DND-41 (cell line): ENCODE measurements around the gene DCP1B.

Experiments used
- ATAC-seq: fragments of 200-7000 bp; cut with Tn5 transposase; 3 replicates; pipeline ENCODE4 v1.9.1; 2021; ENCODE audit warnings: low read depth; ENCODE audit not compliant: insufficient read depth
- DNase-seq: peaks from one replicate; pipeline ENCODE4 v3.0.0-alpha.2; 2020
- H2AFZ ChIP-seq: 2 replicates; pipeline ENCODE4 v1.6.0; 2012; ENCODE audit warnings: low read depth, low read length
- H3K27ac ChIP-seq: 2 replicates; pipeline ENCODE4 v1.5.1; 2012; ENCODE audit warnings: low read length, inconsistent platforms
- H3K27me3 ChIP-seq: fragments of 200-600 bp; sonication (generic); 2 replicates; pipeline ENCODE4 v1.6.0; 2012; ENCODE audit warnings: low read length, mild to moderate bottlenecking, inconsistent platforms; ENCODE audit not compliant: insufficient read depth, poor library complexity
- H3K36me3 ChIP-seq: 2 replicates; pipeline ENCODE4 v1.5.1; 2012; ENCODE audit warnings: low read length, inconsistent platforms; ENCODE audit not compliant: insufficient read depth
- H3K4me1 ChIP-seq: 2 replicates; pipeline ENCODE4 v1.5.1; 2012; ENCODE audit warnings: mild to moderate bottlenecking, low read length; ENCODE audit not compliant: insufficient read depth
- H3K4me2 ChIP-seq: 2 replicates; pipeline ENCODE4 v1.6.0; 2012; ENCODE audit warnings: mild to moderate bottlenecking, moderate library complexity, low read length, inconsistent platforms; ENCODE audit not compliant: insufficient read depth
- H3K4me3 ChIP-seq, 2 experiments: fragments of 200-600 bp in 1 of 2; shearing (Covaris generic) in 1 of 2; 2 replicates each; pipeline ENCODE4 v1.5.1; 2012 to 2016; ENCODE audit warnings: inconsistent platforms in 2 of 2, low read length in 2 of 2, mild to moderate bottlenecking in 2 of 2, low read depth in 1 of 2, moderate library complexity in 1 of 2
- H3K79me2 ChIP-seq: 2 replicates; pipeline ENCODE4 v1.6.0; 2012; ENCODE audit warnings: low read length, inconsistent platforms; ENCODE audit not compliant: insufficient read depth
- H3K9ac ChIP-seq: 2 replicates; pipeline ENCODE4 v1.6.0; 2012; ENCODE audit warnings: low read depth, mild to moderate bottlenecking, inconsistent platforms, low read length, moderate library complexity
- H3K9me3 ChIP-seq: 2 replicates; pipeline ENCODE4 v1.5.1; 2012; ENCODE audit warnings: low read length, moderate library complexity, mild to moderate bottlenecking, inconsistent platforms; ENCODE audit not compliant: insufficient read depth, severe bottlenecking
- H4K20me1 ChIP-seq: 2 replicates; pipeline ENCODE4 v1.6.0; 2012; ENCODE audit warnings: low read length; ENCODE audit not compliant: insufficient read depth
- EZH2 ChIP-seq: IDR thresholded peaks from 3 replicates; pipeline ENCODE4 v1.6.1; 2012; ENCODE audit warnings: borderline replicate concordance, low read depth, mild to moderate bottlenecking, moderate library complexity, low read length, inconsistent platforms; ENCODE audit not compliant: severe bottlenecking
- TF ChIP-seq, protein P1 (sequence below): IDR thresholded peaks from 2 replicates; pipeline ENCODE4 v1.5.1; 2012; ENCODE audit warnings: borderline replicate concordance, low read length, moderate library complexity, mild to moderate bottlenecking; ENCODE audit not compliant: poor library complexity, severe bottlenecking; ENCODE audit errors: extremely low read depth

Gene DCP1B

DNA sequence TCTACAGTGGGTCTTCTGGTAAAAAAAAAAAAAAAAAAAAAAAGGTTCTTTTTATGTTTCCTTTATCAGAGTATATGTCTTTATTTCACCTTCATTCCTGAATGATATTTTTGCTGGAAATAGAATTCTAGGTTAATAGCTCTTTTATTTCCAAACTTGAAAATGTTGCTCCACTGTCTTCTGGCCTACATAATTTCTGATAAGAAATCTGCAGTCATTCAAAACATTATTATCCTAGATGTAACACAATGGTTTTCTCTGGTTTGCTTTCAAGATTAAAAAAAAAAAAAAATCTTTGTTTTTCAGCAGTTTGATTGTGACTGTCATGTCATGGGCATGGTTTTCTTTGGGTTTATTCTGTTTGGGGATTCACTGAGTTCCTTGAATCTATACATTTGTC, 19.5 kb downstream of the DCP1B start:
- no peak for ATAC-seq
- no peak overlapping the region for H3K4me2 ChIP-seq
- no peaks in the 10 kb centered on the region for H3K79me2 ChIP-seq
- H3K4me3 ChIP-seq, result no peak overlapping the region
- TF ChIP-seq, protein P1, sequence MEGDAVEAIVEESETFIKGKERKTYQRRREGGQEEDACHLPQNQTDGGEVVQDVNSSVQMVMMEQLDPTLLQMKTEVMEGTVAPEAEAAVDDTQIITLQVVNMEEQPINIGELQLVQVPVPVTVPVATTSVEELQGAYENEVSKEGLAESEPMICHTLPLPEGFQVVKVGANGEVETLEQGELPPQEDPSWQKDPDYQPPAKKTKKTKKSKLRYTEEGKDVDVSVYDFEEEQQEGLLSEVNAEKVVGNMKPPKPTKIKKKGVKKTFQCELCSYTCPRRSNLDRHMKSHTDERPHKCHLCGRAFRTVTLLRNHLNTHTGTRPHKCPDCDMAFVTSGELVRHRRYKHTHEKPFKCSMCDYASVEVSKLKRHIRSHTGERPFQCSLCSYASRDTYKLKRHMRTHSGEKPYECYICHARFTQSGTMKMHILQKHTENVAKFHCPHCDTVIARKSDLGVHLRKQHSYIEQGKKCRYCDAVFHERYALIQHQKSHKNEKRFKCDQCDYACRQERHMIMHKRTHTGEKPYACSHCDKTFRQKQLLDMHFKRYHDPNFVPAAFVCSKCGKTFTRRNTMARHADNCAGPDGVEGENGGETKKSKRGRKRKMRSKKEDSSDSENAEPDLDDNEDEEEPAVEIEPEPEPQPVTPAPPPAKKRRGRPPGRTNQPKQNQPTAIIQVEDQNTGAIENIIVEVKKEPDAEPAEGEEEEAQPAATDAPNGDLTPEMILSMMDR, result no peak
- no peak for TF ChIP-seq EZH2
- no peaks in the 10 kb centered on the region for H3K4me1 ChIP-seq
- H3K27ac ChIP-seq, result no peak overlapping the region
- peaks cover 19% of the 10 kb centered on the region for H3K9me3 ChIP-seq
- H2AFZ ChIP-seq, result no peak overlapping the region
- peaks cover 41% of the 10 kb centered on the region for H3K36me3 ChIP-seq
- no peaks in the 10 kb centered on the region for H3K27me3 ChIP-seq
- no peak for DNase-seq
- no peak overlapping the region for H3K9ac ChIP-seq
- H4K20me1 ChIP-seq, result no peaks in the 10 kb centered on the region

DNA sequence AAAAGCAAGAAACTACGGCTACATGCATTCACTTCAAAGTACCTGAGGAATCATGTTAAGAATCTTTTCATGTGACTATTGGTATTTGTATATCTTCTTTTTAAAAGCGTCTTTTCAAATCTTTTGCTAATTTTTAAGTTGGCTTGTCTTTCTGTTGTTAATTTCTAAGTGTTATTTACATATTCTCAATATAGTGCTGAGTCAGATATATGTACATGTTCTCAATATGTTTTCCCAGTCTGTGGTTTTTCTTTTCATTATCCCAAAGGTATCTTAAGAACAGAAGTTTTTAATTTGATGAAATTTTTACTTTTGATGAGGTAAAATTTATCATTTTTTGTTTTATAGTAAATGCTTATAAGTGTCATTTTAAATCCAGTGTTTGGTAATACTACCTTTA, 24.0 kb downstream of the DCP1B start:
- ATAC-seq (no peak), DNase-seq (no peak)
- Histone ChIP-seq H3K36me3 (0 out of 2 replicates have a peak, but pooled peaks cover 1% of the 10 kb centered on the region), H2AFZ (no peak overlapping the region), H4K20me1 (no peaks in the 10 kb centered on the region), H3K79me2 (no peaks in the 10 kb centered on the region), H3K4me2 (no peak overlapping the region), H3K4me1 (no peaks in the 10 kb centered on the region), H3K4me3 (no peak overlapping the region), H3K9me3 (peaks cover 6% of the 10 kb centered on the region), H3K27ac (no peak overlapping the region), H3K27me3 (no peaks in the 10 kb centered on the region), H3K9ac (no peak overlapping the region)
- TF ChIP-seq, protein P1, result no peak
- TF ChIP-seq EZH2, result no peak

DNA sequence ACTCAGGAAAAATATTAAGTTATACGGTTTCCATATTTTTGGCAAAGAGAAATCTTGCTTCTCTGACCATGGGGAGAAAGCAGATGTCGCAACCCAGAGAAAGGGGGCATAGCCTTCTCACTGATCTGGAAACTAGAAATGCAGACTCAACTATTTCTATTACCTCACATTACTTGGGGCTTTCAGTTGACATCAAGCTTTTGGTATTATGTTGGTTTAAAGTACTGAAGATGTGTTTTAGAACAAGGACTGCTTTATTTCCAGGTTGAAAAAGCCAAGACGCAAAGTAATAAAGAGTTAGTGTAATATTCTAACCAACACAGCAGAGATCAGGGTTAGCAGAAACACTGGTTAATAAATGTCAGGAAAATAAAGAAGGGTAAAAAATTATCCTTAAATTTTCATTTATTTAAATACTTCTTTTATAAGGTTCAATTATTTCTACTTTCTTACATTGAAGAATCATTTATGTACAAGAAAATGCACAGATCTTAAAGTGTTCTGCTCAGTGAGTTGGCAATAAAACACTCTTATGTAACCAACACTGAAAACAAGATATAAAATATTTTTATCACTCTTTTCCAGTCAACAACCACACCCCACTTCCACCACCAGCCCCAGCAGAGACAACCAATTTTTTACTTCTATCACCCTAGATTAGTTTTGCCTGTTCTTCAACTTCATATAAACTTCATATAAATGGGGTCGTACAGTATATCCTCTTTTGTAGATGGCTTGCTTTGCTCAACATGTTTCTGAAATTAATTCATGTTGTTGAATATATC, 26.0 kb downstream of the DCP1B start:
- no peaks in the 10 kb centered on the region for H3K4me1 ChIP-seq
- no peak for TF ChIP-seq EZH2
- TF ChIP-seq, protein P1, result no peak
- no peak overlapping the region for H3K4me3 ChIP-seq
- no peak overlapping the region for H3K27ac ChIP-seq
- H4K20me1 ChIP-seq, result no peaks in the 10 kb centered on the region
- H3K27me3 ChIP-seq, result no peaks in the 10 kb centered on the region
- DNase-seq (no peak), ATAC-seq (no peak)
- no peak overlapping the region for H2AFZ ChIP-seq
- no peaks in the 10 kb centered on the region for H3K36me3 ChIP-seq
- H3K4me2 ChIP-seq, result no peak overlapping the region
- no peak overlapping the region for H3K9ac ChIP-seq
- H3K9me3 ChIP-seq, result no peaks in the 10 kb centered on the region
- H3K79me2 ChIP-seq, result no peaks in the 10 kb centered on the region
